Keratinocyte (primary cell): Measurements from ENCODE around the gene SNX8. TPM values are rescaled to one million over a fixed set of nuclear protein-coding genes. Genes with fewer than 3 reads are reported as not detected.

Source experiments
- DNase-seq: peaks from one replicate; pipeline ENCODE4 v3.0.0-alpha.2; 2011; ENCODE audit warnings: low read depth, missing footprints, low spot score
- FAIRE-seq: peaks from 2 replicates; lab custom pipeline; 2011; peaks lifted over from hg19 to GRCh38; lab: Jason Lieb, UNC
- H2AFZ ChIP-seq: 2 replicates; pipeline ENCODE4 v1.6.0; 2012; ENCODE audit warnings: low read length, control low read depth, inconsistent platforms; ENCODE audit not compliant: control insufficient read depth
- H3K27ac ChIP-seq: 2 replicates; pipeline ENCODE4 v1.5.1; 2011; ENCODE audit warnings: low read length; ENCODE audit not compliant: control insufficient read depth, insufficient read depth
- H3K27me3 ChIP-seq: 3 replicates; pipeline ENCODE4 v1.6.0; 2011; ENCODE audit warnings: low read length; ENCODE audit not compliant: control insufficient read depth, insufficient read depth; ENCODE audit errors: extremely low read depth
- H3K36me3 ChIP-seq, 2 experiments: 2 replicates in 1 of 2; 3 replicates in 1 of 2; pipeline ENCODE4 v1.5.1; 2011; ENCODE audit warnings: low read length in 2 of 2, mild to moderate bottlenecking in 1 of 2; ENCODE audit not compliant: control insufficient read depth in 2 of 2, insufficient read depth in 2 of 2; ENCODE audit errors: extremely low read depth in 1 of 2
- H3K4me1 ChIP-seq: 3 replicates; pipeline ENCODE4 v1.5.1; 2011; ENCODE audit warnings: low read length; ENCODE audit not compliant: control insufficient read depth, insufficient read depth; ENCODE audit errors: extremely low read depth
- H3K4me2 ChIP-seq: 3 replicates; pipeline ENCODE4 v1.6.0; 2011; ENCODE audit warnings: low read depth, low read length; ENCODE audit not compliant: control insufficient read depth, insufficient read depth; ENCODE audit errors: extremely low read depth
- H3K4me3 ChIP-seq, 3 experiments: fragments of 200-600 bp in 1 of 3; sonication (generic) in 1 of 3; 2 replicates in 2 of 3; 3 replicates in 1 of 3; pipeline ENCODE4 v1.5.1; 2011 to 2016; ENCODE audit warnings: low read length in 3 of 3, mild to moderate bottlenecking in 3 of 3, control low read depth in 2 of 3, inconsistent platforms in 1 of 3, low read depth in 1 of 3, mixed read lengths in 1 of 3, mixed run types in 1 of 3, moderate library complexity in 1 of 3; ENCODE audit not compliant: control insufficient read depth in 2 of 3, insufficient read depth in 2 of 3; ENCODE audit errors: extremely low read depth in 1 of 3
- H3K79me2 ChIP-seq: 2 replicates; pipeline ENCODE4 v1.6.0; 2012; ENCODE audit warnings: low read length; ENCODE audit not compliant: control insufficient read depth, insufficient read depth
- H3K9ac ChIP-seq: 3 replicates; pipeline ENCODE4 v1.6.0; 2011; ENCODE audit warnings: low read length; ENCODE audit not compliant: control insufficient read depth, insufficient read depth; ENCODE audit errors: extremely low read depth
- H3K9me1 ChIP-seq: 3 replicates; pipeline ENCODE4 v1.6.0; 2011; ENCODE audit warnings: low read length; ENCODE audit not compliant: control insufficient read depth, insufficient read depth; ENCODE audit errors: extremely low read depth
- H3K9me3 ChIP-seq: 2 replicates; pipeline ENCODE4 v1.5.1; 2012; ENCODE audit warnings: low read depth, low read length; ENCODE audit not compliant: control insufficient read depth
- H4K20me1 ChIP-seq: 3 replicates; pipeline ENCODE4 v1.6.0; 2011; ENCODE audit warnings: low read length; ENCODE audit not compliant: control insufficient read depth, insufficient read depth; ENCODE audit errors: extremely low read depth
- CTCF ChIP-seq, 3 experiments: IDR thresholded peaks in 1 of 3; conservative IDR thresholded peaks in 1 of 3; optimal IDR thresholded peaks in 1 of 3; 2 replicates in 2 of 3; 3 replicates in 1 of 3; pipeline versions ENCODE3 to v1.5.1; 2011; ENCODE audit warnings: low read length in 3 of 3, mild to moderate bottlenecking in 3 of 3, moderate library complexity in 2 of 3, control low read depth in 1 of 3, inconsistent platforms in 1 of 3; ENCODE audit not compliant: insufficient read depth in 2 of 3; ENCODE audit errors: extremely low read depth in 1 of 3
- EZH2 ChIP-seq: IDR thresholded peaks from one replicate; pipeline ENCODE4 v1.6.1; 2012; ENCODE audit warnings: inconsistent platforms, mild to moderate bottlenecking, low read length, moderate library complexity
- dilution Hi-C: fragments of 300-500 bp; cut with MboI; formaldehyde crosslinking; loops from one replicate; pipeline ENCODE4 v1.7.0; 2020; ENCODE audit warnings: low sequenced_read_pairs; ENCODE audit not compliant: extremely low pct_ligation_motif_present
- polyA plus RNA-seq, 5 experiments: library from polyadenylated mRNA; depleted of rRNA in 3 of 5; stranded (reverse) in 3 of 5; stranded (forward) in 1 of 5; unstranded in 1 of 5; fragments of >200 nt; gene quantifications; 1 replicate in 1 of 5; 2 replicates in 3 of 5; 3 replicates in 1 of 5; pipeline versions ENCODE4 v1.2.1 to v1.2.3, GENCODE V29; 2011 to 2012; ENCODE audit warnings: missing spikeins in 2 of 5, low read depth in 1 of 5, low replicate concordance in 1 of 5

The SNX8 gene
- polyA plus RNA-seq, 1 donor (not counting 4 experiments of a cell fraction or from before 2014, with no cell fraction given) = 24.2 TPM

DNA sequence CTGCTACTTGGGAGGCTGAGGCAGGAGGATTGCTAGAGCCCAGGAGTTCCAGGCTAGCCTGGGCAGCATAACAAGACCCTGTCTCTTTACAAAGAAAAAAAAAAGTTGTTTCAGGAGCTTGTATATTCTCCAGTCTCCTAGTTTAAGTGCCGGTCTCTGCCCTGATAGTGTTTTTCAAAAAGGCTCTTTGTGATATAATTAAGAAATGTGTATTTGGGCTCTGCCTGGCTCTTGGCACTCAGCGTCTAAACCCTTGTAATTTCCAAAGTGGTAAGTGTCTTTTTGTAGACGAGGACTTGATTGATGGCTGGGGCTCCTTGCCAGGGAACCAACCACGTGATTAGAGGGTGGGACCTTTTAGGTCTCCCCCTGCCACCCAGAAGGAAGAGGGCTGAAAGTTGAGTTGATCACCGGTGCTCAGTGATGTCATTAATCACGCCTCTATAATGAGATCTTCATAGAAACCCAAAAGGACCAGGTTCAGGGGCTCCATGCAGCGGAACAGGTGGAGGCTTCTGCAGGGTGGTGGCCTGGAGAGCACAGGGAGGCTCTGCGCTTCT, 44.8 kb upstream of the SNX8 start:
- dilution Hi-C loops = no loop called here
- Histone ChIP-seq H2AFZ (no peak overlapping the region), H4K20me1 (peaks cover 30% of the 10 kb centered on the region), H3K9me3 (no peaks in the 10 kb centered on the region), H3K4me2 (no peak overlapping the region), H3K79me2 (peaks cover 80% of the 10 kb centered on the region), H3K9ac (no peak overlapping the region), H3K27me3 (no peaks in the 10 kb centered on the region), H3K9me1 (no peaks in the 10 kb centered on the region), H3K27ac (peak overlapping the region; percentile 38), H3K4me1 (peaks cover 25% of the 10 kb centered on the region), H3K36me3 (peaks cover 19 to 46% of the 10 kb centered on the region in 2 experiments), H3K4me3 (no peak overlapping the region)
- DNase-seq = no peak
- no peak for TF ChIP-seq CTCF (optimal IDR thresholded peaks at IDR 0.05 in 1 of 3, IDR thresholded peaks at IDR 0.05 in 1 of 3, conservative IDR thresholded peaks at IDR 0.05 in 1 of 3; ENCODE audit: extremely low read depth in 1 of 3, insufficient read depth in 2 of 3, low read length in 3 of 3)
- no peak for TF ChIP-seq EZH2
- no peak for FAIRE-seq

- no peak overlapping the region for H3K9ac ChIP-seq
- H2AFZ ChIP-seq = no peak overlapping the region
- no peaks in the 10 kb centered on the region for H3K27me3 ChIP-seq
- no peak overlapping the region for H3K27ac ChIP-seq
- no peak overlapping the region for H3K4me3 ChIP-seq
- H3K36me3 ChIP-seq = peaks cover 10 to 46% of the 10 kb centered on the region in 2 experiments
- DNase-seq = no peak
- no peak overlapping the region for H3K4me2 ChIP-seq
- no peaks in the 10 kb centered on the region for H3K9me1 ChIP-seq
- peaks cover 78% of the 10 kb centered on the region for H3K79me2 ChIP-seq
- dilution Hi-C loops = no loop called here
- TF ChIP-seq EZH2 (no peak), CTCF (optimal IDR thresholded peaks at IDR 0.05 in 1 of 3, IDR thresholded peaks at IDR 0.05 in 1 of 3, conservative IDR thresholded peaks at IDR 0.05 in 1 of 3; ENCODE audit: extremely low read depth in 1 of 3, insufficient read depth in 2 of 3, low read length in 3 of 3) (no peak)
- FAIRE-seq = no peak
- peaks cover 26% of the 10 kb centered on the region for H4K20me1 ChIP-seq
- peaks cover 28% of the 10 kb centered on the region for H3K4me1 ChIP-seq
- H3K9me3 ChIP-seq = no peaks in the 10 kb centered on the region
Measured at GRCh38 chr7:2357571-2357970, 43.3 kb upstream of the SNX8 start.
